LNCAP (cell line): ENCODE measurements around the gene OR12D1.

ENCODE experiments used
- CTCF ChIP-seq: fragments of 450-650 bp; IDR thresholded peaks from 2 replicates; pipeline ENCODE4 v1.5.1; 2017; ENCODE audit warnings: mild to moderate bottlenecking

Gene OR12D1

GRCh38 chr6:29466241-29466640 is 51.5 kb downstream of the OR12D1 start:
- no peak for TF ChIP-seq CTCF
